C4-2B (cell line): ENCODE data around the gene VDAC1.

Experiments used
- CTCF ChIP-seq: fragments of 450-650 bp; conservative IDR thresholded peaks from 2 replicates; pipeline ENCODE4 v1.5.1; 2017; ENCODE audit warnings: mild to moderate bottlenecking
- ZFX ChIP-seq: fragments of 450-650 bp; IDR thresholded peaks from 2 replicates; pipeline ENCODE4 v1.6.1; 2017

GRCh38 chr5:133957080-133957479 lies 47.7 kb downstream of the VDAC1 start:
- TF ChIP-seq CTCF = no peak
- TF ChIP-seq ZFX = no peak
